NCI-H146 (cell line): ENCODE results near the gene SKAP2.

Experiments
- DNase-seq: peaks from one replicate; lab custom pipeline; 2025; lab: John Stamatoyannopoulos, UW

SKAP2 gene

DNA sequence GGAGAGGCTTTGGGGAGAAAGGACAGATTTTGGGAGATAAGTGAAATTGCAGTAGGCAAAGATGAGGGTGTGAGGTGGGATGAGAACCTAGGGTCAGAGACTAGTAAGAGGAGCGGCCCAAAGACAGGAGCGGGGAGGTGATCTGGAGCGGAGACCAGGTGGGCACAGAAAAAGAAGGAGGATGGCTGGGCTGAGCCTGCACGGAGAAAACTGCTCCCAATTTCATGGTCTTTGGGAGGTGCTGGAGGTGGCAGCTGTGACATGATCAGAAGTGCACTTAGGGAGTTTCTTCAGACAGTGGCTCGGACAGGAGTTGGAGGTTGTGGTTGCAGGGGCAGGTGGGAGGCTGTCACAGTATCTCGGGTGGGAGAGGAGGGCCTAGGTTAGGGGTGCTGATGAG lies 232.8 kb downstream of the SKAP2 start:
- no peak for DNase-seq

DNA sequence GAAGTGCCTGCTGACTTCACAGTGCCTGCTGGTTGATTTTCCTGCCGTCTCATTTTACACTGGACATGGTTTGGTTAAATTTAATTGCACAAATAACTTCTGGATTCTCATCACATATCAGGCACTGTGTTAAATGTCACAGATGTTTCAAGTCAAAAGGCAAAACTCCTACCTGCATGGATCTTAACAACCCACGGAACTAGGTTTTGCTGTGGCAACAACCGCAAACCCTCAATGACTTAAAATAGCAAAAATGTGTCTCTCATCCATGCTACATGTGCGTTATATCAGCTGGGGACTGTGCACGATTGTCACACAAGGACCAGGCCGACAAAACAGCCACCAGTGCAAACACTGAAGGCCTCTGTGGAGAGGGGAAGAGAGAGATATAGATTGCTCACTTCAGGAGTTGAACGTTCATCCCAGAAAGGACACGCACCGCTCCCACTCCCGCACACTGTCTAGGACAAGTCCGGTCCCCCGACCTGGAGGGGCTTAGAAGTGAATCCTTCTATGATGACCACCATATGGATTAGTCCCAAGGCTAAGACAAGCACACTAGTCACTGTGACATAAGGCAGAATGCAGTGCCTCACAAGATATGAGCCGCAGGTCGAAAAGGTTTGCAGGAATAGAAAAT lies 233.3 kb downstream of the SKAP2 start:
- no peak for DNase-seq

DNA sequence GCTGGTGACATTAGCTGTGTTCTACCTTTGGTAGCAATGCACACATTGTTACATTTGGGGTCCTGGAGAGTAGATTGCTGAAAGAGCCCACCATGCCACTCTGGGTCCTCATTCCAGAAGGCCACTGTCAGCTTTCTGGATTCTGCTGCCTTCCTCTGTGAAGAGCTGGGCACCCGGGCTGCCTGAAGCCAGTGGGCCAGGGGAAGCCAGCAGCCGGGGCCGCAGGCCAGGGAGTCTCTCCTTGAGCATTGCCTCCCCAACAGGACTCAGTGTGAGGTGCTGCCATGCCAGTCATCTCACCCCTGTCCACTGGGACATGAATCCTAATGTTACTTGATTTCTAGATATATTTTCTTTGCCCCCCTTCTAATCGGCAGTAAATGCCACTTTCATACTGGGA lies 234.0 kb downstream of the SKAP2 start:
- DNase-seq: no peak

DNA sequence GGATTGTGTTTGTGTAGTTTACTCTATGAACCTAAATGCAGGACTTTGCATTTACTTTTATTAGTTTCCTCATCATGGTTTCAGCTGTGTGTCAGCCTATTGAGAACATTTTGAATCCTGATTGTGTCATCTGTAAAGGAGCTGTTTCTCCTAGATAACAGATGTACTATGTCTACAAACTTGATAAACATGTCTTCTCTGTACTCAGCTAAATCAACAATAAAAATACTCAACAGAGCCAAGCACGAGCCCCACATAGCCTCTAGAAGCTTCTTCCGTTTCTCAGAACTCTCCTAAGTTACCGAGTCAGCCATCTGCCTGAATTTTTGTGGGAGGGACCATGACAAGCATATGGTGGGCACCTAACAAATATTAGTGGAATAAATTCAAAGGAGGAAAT lies 234.7 kb downstream of the SKAP2 start:
- DNase-seq: no peak

DNA sequence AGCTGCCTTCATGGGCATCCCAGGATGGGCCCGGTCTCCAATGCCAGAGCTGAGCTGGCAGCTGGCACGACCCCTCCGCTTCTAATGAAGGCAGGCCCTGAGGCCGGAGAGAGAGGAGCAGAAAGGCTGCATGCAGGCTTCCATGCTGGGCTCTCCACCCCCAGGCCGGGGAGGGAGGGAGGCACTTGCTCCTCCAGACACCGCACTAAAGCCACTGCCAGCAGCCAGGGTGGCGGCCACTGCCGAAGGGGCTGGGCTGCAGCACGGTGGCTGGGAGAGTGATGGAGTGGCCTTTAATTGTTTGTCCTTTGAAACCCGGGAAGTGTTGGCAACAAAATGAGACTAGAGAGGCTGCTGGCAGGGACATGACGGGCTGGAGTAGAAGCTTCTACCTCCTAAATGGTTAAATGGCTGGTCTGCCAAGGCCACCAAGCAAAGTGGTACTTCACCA lies 236.5 kb downstream of the SKAP2 start:
- DNase-seq: no peak

DNA sequence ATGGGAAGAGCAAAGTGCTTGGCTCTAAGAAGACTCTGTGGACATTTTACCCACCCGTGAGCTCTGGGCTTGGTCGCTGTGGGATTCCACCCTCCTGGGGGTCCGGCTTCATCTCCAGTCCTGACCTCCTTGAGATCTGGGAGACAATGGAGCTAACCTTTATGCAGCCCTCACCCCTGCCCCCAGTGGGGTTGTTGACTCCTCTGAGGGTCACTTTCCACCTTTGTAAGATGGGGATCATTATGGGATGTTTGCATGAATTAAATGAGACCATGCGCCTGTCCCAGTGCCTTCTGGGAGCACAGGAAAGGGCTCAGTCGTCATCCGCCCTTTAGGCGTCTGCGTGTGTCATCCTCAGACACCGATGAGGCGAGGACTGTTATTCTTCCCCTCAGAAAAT lies 237.2 kb downstream of the SKAP2 start:
- DNase-seq: no peak

DNA sequence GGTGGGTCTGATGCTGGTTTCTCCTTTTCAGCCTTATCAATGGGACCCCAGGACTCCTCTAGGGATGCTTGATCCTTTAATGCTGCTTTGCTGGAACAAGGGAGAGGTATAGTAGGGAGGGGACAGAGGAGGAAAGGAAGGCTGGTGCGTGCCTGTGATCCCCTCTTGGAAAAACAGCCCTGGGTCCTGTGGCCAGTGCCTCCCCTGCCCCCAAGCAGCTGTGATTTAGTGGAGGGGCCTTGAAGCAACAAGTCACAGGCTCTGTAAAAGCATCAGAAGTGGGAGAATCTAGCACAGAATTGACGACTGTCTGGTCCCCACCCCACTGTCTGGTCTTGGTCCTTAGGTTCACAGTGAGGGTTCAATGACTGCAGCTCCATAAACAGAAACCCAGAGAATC lies 237.7 kb downstream of the SKAP2 start:
- DNase-seq: no peak

DNA sequence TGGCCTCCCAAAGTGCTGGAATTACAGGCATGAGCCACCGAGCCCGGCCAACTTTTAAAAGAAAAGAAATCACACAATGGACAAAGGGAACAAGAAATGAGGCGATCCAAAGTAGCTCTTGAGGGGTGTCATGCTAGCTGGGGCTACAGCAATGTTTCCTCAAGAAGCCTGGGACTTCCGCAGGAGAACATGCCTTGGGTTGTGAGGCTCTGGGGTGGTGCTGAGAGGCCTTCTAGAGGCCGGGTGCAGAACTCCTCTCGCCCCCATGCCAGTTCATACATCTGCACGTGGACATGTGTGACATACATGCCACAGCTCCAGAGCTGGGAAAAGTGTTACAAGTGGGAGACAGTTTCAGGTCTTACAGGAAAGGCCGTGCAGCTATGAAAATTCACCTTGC lies 238.2 kb downstream of the SKAP2 start:
- DNase-seq: no peak

DNA sequence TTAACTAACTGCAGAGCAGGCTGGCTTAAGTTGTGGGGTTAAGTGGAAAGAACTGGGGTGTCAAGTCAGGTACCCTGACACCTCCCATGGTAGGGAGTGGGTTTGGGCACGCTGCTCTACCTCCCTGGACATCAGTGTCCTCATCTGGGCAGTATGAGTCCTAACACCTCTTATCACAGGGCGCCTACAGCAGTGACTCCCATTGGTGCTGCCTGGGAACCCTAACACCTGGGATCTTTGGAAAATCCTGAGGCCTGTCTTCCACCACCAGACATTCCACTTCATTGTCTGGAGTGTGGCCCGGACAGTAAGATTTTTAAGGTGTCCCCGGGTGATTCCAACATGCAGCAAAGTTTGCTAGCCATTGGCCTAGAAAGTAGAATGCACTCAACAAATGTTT lies 239.1 kb downstream of the SKAP2 start:
- no peak for DNase-seq

DNA sequence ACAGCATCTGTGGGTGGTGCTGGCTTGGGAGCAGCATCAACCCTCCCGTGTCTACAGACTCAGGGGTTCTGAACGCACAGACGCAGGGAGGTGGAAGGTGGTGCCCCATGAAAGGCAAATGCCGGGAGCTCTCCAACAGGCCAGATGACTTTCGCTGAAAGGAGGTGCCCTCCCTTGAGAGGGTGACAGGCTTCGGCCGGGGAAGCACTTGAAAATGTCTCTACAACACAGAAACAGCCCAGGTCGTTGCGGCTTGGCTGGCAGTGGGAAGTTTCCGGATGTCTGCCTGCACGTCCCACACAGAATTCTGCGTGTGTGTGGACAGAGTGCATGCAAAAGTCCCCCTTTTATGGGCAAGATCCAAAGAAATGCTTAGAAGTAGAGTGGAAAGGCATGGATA lies 239.6 kb downstream of the SKAP2 start:
- DNase-seq: no peak

DNA sequence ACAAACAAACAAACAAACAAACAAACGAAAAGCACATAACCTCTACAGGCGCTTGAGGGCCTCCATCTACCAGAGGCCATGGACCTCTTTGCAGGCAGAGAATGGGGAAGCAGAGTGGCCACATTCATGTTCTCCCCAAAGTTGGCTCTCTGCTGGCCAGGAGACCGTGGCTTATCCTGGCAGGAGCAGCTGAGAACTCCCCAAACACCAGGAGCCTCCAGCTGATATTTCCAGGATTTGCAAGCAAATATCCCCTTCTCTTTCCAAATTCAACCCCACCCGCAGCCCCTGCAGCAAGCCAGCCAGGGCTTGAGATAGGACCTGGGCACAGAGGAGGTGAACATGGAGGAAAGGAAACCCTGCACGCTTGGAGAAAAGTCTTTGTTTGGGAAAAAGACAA lies 240.0 kb downstream of the SKAP2 start:
- no peak for DNase-seq

DNA sequence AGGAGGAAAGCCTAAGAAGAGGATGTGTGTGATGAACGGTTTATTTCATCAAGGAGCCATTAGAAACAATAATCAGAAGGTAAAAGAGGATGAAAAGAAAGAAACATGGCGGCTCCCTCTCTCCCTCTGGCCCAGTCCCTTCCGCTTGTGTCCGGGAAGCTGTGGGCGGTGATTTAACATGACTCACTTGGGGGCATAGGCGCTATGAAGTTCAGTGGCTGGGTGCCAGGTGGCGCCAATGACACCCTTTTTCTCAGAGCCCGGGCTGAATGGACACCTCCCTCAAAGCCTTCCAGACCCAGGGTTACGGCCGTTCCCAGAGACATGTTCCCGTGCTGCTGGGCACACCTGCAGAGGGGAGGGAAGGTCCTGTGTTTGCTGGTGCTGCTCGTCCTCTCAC lies 244.0 kb downstream of the SKAP2 start:
- peak; percentile 95 for DNase-seq

DNA sequence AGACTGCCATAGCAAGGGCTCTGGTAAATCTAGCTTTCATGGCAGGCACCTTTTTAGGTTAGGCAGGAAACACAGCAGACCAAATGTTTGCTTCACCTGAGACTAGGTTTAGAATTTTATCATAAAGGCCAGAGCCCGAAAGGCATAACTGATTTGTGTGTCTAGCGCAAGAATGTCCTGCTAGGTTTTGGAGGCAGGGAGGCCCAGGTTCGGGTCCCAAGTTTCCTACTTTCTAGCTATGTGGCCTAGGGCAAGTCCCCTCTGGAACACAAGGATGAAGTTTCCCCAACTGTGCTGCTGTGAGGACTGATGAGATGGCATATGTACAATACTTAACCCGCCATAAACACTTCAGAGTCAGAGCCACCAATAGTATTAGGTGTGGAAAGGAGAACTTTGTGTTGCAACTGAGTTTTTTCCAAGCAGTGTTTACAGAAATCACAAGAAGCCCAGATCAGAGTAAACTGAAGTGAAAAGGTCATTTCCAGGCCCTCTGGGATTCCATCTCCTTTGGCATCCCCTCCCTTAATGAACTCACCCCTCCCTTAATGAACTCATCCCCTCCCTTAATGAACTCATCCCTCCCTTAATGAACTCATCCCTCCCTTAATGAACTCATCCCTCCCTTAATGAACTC lies 244.9 kb downstream of the SKAP2 start:
- no peak for DNase-seq

DNA sequence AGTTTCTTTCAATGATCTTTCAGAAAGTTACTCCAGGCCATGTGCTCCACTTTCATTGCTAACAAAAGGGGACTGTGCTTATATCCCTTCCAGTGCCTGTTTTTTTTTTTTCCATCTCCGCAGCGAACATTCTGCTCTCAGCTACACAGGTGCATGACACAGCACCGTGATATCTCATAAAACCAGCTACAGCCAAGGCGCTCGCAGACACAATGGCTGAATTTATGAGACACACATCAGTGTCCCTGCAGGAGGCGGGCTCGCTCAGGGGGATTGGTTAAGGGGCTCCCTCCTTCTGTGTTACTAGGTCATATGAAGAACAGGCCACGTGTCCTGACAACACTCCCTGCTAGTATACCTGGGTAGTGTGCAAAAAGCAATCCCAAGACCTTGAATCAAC lies 245.5 kb downstream of the SKAP2 start:
- DNase-seq: peak; percentile 25

DNA sequence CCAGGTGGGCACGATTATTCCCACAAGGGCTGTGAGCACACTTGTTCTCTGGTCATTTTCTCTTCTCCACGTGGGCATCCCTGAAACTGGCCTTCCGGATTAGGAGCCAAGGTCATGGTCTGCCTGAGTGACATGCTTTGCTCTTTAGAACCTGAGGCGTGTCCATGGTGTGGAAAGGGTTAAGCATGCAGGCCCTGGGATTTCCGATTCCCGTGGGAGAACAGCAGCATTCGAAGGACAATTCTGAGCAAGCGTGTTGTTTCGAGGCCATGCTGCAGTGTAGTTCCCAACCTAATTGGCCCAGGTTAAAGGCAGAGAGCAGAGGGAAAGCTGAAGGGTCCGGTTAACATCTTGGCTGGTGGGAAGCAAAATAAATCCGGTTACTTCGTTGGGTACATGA lies 245.9 kb downstream of the SKAP2 start:
- DNase-seq: no peak
